GM21717 (cell line): Measurements from ENCODE around the gene GRID1.
"Not testable (repeated sequence)": the region's sequence is repeated elsewhere in the genome, so short reads cannot be mapped to it uniquely, and the experiment has no call there.

Experiments used
- ATAC-seq: cut with Tn5 transposase; IDR thresholded peaks from one replicate; pipeline ENCODE4 v1.9.1; 2021; ENCODE audit warnings: mild to moderate bottlenecking, moderate library complexity; ENCODE audit not compliant: unreplicated experiment

The GRID1 gene

GRCh38 chr10:86176850-86177536, 189.6 kb downstream of the GRID1 start:
- no peak for ATAC-seq

GRCh38 chr10:86175476-86175875, 191.1 kb downstream of the GRID1 start:
- ATAC-seq = not testable (repeated sequence)

GRCh38 chr10:86172301-86172700, 194.3 kb downstream of the GRID1 start:
- no peak for ATAC-seq

- ATAC-seq = no peak
These were observed 196.1 kb downstream of the GRID1 start for GRCh38 chr10:86170255-86171108.

- ATAC-seq = no peak
These were observed 196.9 kb downstream of the GRID1 start for GRCh38 chr10:86169506-86170254.

DNA sequence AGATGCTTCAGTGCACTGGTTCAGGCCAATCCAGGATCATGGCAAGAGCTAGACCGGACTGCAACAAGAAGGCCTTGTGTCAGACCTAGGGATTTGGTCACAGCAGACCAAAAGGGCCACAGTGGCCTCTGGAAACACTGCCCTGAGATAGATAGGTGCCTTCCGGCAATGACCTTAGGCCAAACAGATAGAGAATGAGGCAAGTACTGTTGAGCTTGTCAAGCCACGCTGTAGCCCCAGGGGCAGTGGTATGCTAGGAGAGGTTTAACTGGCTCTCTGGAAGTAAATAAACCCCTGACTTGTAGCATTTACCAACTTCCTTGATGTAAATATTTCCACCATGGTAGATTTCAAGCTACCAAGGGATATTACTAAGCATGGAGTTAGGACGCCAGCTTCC, 197.5 kb downstream of the GRID1 start:
- ATAC-seq = no peak

GRCh38 chr10:86168256-86168655, 198.3 kb downstream of the GRID1 start:
- no peak for ATAC-seq

DNA sequence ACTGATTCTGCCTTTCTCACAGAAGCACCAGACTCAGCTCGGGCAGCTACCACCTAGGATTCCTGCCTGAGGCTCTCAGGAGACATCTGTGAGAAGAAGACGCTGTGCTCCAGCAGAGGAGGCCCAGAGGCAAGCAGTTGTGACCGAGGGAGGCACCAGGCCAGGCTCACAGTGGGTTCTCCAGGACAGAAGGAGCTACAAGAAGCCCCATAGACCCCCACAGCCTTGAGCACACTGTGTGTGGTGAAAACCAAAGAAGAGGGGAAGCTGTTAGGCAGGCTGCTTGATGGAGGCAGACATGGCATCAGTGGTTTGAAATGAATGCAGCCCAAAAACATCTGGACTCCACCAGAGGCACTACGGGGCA, 198.8 kb downstream of the GRID1 start:
- ATAC-seq = no peak

- no peak for ATAC-seq
These were observed 199.4 kb downstream of the GRID1 start for GRCh38 chr10:86167121-86167761.

DNA sequence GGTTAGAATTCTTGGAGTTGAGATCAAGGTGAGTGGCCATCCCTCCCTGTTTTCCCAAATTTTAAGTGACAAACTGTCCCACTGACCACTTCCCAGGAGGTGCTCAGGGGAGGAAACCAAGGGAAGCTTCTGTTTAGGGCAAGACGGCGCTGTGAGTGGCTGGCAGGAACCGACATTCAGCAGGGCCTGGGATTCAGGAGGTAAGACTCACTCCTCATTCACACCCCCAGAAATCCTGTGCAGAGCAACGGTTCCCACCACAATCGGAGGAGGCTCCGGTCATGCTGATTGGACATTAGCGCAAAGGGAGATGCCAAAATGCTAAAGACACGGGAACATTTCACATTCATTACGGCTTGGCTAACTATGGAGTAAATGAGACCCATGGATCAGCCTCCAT, 200.9 kb downstream of the GRID1 start:
- no peak for ATAC-seq

- no peak for ATAC-seq
These were observed 201.5 kb downstream of the GRID1 start for GRCh38 chr10:86164960-86165630.

- ATAC-seq = no peak
These were observed 202.3 kb downstream of the GRID1 start for GRCh38 chr10:86164174-86164774.

GRCh38 chr10:86163522-86164173, 202.9 kb downstream of the GRID1 start:
- ATAC-seq = no peak

DNA sequence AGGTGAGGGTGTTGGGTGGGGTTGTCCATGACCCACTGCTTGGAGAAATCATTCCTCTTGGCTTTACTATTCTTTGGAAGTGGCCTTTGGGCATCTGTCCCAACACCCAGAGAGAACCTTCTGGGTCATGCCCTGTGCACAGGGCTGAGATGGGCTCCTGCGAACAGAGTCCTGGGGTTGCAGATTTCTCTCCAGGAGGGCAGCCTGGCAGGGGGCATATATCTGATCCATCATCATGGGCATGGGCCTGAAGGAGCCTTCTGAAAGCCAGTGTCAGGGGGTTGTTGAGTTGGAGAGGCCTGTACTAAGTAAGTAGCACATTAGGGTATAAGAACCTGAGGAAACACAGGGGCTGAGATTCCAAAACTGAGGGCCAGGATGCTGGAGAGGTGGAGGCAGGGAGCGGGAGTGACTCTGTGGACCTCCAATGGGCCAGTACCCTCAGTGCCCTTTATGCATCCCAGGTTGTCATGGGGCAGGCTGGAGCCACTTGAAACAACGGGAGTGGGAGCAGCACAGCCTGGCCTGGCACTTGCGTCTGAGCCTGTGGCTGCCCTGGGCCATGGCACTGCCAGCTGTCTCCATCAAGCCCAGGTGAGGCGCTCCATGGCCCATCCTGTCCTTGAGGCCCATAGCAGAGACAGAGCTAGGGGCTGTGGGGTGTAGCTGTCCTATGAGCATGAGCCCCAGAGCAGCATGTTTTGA, 203.7 kb downstream of the GRID1 start:
- ATAC-seq = no peak

GRCh38 chr10:86162036-86162435, 204.6 kb downstream of the GRID1 start:
- ATAC-seq = no peak

DNA sequence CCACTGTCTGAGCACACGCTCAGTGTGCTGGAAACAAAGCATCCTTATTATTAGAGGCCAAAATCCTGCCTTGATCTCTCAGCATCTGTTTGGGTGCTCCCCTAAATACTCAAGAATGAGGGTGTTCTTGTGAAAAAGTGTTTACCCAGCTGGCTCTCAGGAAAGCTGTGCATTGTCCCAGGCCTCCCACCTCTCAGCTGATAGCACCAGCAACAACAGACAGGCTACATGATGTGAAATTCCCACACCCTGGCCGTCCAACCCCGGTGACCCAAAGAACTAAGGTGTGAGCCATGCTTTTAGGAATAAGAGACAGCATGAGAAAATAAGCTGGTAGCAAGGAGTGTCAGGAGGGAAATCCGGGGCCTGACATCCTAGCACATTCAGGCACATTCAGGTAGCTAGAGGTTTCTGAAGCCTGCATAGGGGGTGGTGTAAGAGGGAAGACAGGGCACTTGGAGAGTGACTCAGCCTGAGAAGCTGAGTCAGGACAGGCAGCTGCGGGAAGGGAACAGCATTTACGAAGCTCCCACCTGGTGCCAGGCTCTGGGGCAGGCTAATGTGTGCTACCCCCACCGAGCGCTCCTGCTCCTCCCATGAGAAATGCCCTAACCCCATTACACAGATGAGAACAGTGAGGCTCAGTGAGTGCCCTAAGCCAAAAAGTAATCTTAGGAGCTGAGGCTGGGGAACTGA, 205.6 kb downstream of the GRID1 start:
- no peak for ATAC-seq

DNA sequence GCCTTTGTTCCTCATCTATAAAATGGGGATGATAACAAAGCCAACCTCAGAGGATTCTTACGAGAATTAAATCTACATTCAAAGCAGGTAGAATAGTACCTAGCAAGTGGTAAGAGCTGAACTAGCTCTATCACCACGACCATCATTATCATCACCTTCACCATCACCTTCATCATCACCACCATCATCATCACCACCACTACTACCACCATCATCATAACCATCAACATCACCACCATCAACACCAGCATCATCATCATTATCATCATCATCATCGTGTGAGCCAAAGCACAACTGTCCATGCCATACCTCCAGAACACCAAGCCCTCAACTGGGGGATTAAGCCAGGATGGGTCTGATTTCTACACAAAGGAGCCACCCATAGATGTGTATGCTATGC, 206.8 kb downstream of the GRID1 start:
- no peak for ATAC-seq
